Parathyroid adenoma (tissue), 2 donors: ENCODE data around the gene MUC5AC.

ENCODE experiments used
- H2AFZ ChIP-seq: fragments of 300-600 bp; sonication (generic); one replicate; pipeline ENCODE4 v1.7.0; 2017; ENCODE audit warnings: antibody characterized with exemption, mild to moderate bottlenecking
- H3K27ac ChIP-seq: fragments of 300-600 bp; sonication (generic); one replicate; pipeline ENCODE4 v1.7.0; 2017
- H3K27me3 ChIP-seq: fragments of 300-600 bp; sonication (generic); one replicate; pipeline ENCODE4 v1.7.0; 2017; ENCODE audit warnings: low read length; ENCODE audit not compliant: control insufficient read depth, insufficient read depth
- H3K36me3 ChIP-seq: fragments of 300-600 bp; sonication (generic); one replicate; pipeline ENCODE4 v1.7.0; 2017; ENCODE audit warnings: low read length; ENCODE audit not compliant: control insufficient read depth, insufficient read depth
- H3K4me1 ChIP-seq: fragments of 300-600 bp; sonication (generic); one replicate; pipeline ENCODE4 v1.7.0; 2017; ENCODE audit warnings: control low read depth
- H3K4me2 ChIP-seq: fragments of 300-600 bp; sonication (generic); one replicate; pipeline ENCODE4 v1.7.0; 2017; ENCODE audit warnings: low read length
- H3K4me3 ChIP-seq: fragments of 300-600 bp; sonication (generic); one replicate; pipeline ENCODE4 v1.7.0; 2017; ENCODE audit warnings: low read depth, low read length
- H3K79me2 ChIP-seq: fragments of 300-600 bp; sonication (generic); one replicate; pipeline ENCODE4 v1.7.0; 2017; ENCODE audit warnings: control low read depth
- H3K9ac ChIP-seq: fragments of 300-600 bp; sonication (generic); one replicate; pipeline ENCODE4 v1.7.0; 2017; ENCODE audit warnings: mild to moderate bottlenecking
- H3K9me3 ChIP-seq: fragments of 300-600 bp; sonication (generic); one replicate; pipeline ENCODE4 v1.7.0; 2017; ENCODE audit warnings: low read length; ENCODE audit not compliant: control insufficient read depth
- CTCF ChIP-seq: fragments of 300-600 bp; sonication (generic); IDR thresholded peaks from one replicate; pipeline ENCODE4 v1.7.0; 2017; ENCODE audit warnings: antibody characterized with exemption, mild to moderate bottlenecking
- donor health status: primary hyperparathyroidism.

Gene MUC5AC

GRCh38 chr11:1120532-1121330 lies 37.0 kb upstream of the MUC5AC start:
- no peak for TF ChIP-seq CTCF
- H3K4me2 ChIP-seq, result no peak overlapping the region
- no peaks in the 10 kb centered on the region for H3K36me3 ChIP-seq
- no peak overlapping the region for H3K4me3 ChIP-seq
- H3K27me3 ChIP-seq, result no peaks in the 10 kb centered on the region
- no peak overlapping the region for H3K9ac ChIP-seq
- no peaks in the 10 kb centered on the region for H3K79me2 ChIP-seq
- no peaks in the 10 kb centered on the region for H3K4me1 ChIP-seq
- H2AFZ ChIP-seq, result no peak overlapping the region
- H3K27ac ChIP-seq, result no peak overlapping the region
- H3K9me3 ChIP-seq, result no peaks in the 10 kb centered on the region

GRCh38 chr11:1121331-1121812 lies 36.4 kb upstream of the MUC5AC start:
- H3K27me3 ChIP-seq, result no peaks in the 10 kb centered on the region
- no peak overlapping the region for H2AFZ ChIP-seq
- H3K9ac ChIP-seq, result no peak overlapping the region
- H3K79me2 ChIP-seq, result no peaks in the 10 kb centered on the region
- H3K36me3 ChIP-seq, result no peaks in the 10 kb centered on the region
- no peak overlapping the region for H3K27ac ChIP-seq
- H3K4me1 ChIP-seq, result no peaks in the 10 kb centered on the region
- no peak overlapping the region for H3K4me3 ChIP-seq
- TF ChIP-seq CTCF, result no peak
- H3K4me2 ChIP-seq, result no peak overlapping the region
- H3K9me3 ChIP-seq, result no peaks in the 10 kb centered on the region

- no peaks in the 10 kb centered on the region for H3K36me3 ChIP-seq
These were observed 35.7 kb upstream of the MUC5AC start for GRCh38 chr11:1121813-1122663.

GRCh38 chr11:1122664-1123002 lies 35.1 kb upstream of the MUC5AC start:
- Histone ChIP-seq H3K9ac (no peak overlapping the region), H3K27ac (no peak overlapping the region), H3K36me3 (no peaks in the 10 kb centered on the region), H3K4me2 (no peak overlapping the region), H3K9me3 (no peaks in the 10 kb centered on the region), H3K79me2 (no peaks in the 10 kb centered on the region), H3K4me3 (no peak overlapping the region), H3K4me1 (no peaks in the 10 kb centered on the region), H2AFZ (no peak overlapping the region), H3K27me3 (no peaks in the 10 kb centered on the region)
- no peak for TF ChIP-seq CTCF

More at GRCh38 chr11:1121813-1122663, 35.7 kb upstream of the MUC5AC start:
- TF ChIP-seq CTCF, result no peak
- Histone ChIP-seq H3K9ac (no peak overlapping the region), H3K4me1 (no peaks in the 10 kb centered on the region), H3K4me2 (no peak overlapping the region), H3K27ac (no peak overlapping the region), H3K4me3 (no peak overlapping the region), H3K9me3 (no peaks in the 10 kb centered on the region), H3K79me2 (no peaks in the 10 kb centered on the region), H3K27me3 (no peaks in the 10 kb centered on the region), H2AFZ (no peak overlapping the region)
